Measurements from ENCODE around the gene HNRNPUL1.

Gene HNRNPUL1

GRCh38 chr19:41352609-41353465 is 88.7 kb downstream of the HNRNPUL1 start:
- no peak overlapping the region for H3K27ac ChIP-seq (replicated peaks; ENCODE audit: low read length)
- H3K4me2 ChIP-seq (ENCODE audit: insufficient read depth, low read length, poor library complexity, severe bottlenecking) = peak overlapping the region; percentile 92
- H2AFZ ChIP-seq (ENCODE audit: low read length) = peak overlapping the region; percentile 99
- no CpG with 5 or more reads among the region's 71 CpGs for WGBS, 2 donors (ENCODE audit: extremely low coverage in 2 of 2, insufficient read length in 2 of 2, insufficient replicate concordance in 1 of 2)
- peaks cover 14 to 23% of the 10 kb centered on the region in 2 donors for H3K4me1 ChIP-seq (ENCODE audit: control insufficient read depth in 2 of 2, insufficient read depth in 1 of 2, low read depth in 1 of 2, low read length in 2 of 2)
- H3K14ac ChIP-seq (ENCODE audit: low read length) = peak overlapping the region; percentile 38
- peak overlapping the region; percentile 66 for H3K4ac ChIP-seq (ENCODE audit: low read length)
- H3K79me1 ChIP-seq (ENCODE audit: low read depth, low read length) = no peaks in the 10 kb centered on the region
- H3K36me3 ChIP-seq (replicated peaks in 1 of 2; ENCODE audit: control insufficient read depth in 2 of 2, insufficient read depth in 2 of 2, low read length in 2 of 2) = no peaks in the 10 kb centered on the region
- no peak for DNase-seq (ENCODE audit: low spot score)
- H3K4me3 ChIP-seq (ENCODE audit: low read length in 2 of 2) = peak overlapping the region; percentile 73 to 81
- peaks cover 0 to 1% of the 10 kb centered on the region in 2 donors for H3K9me3 ChIP-seq (replicated peaks in 1 of 2; ENCODE audit: control insufficient read depth in 2 of 2, insufficient read depth in 1 of 2, low read depth in 1 of 2, low read length in 2 of 2)
- peak overlapping the region; percentile 86 for H3K9ac ChIP-seq (ENCODE audit: low read depth, low read length, poor library complexity)
- H3K18ac ChIP-seq (ENCODE audit: low read length) = peak overlapping the region; percentile 97
- H2BK120ac ChIP-seq (ENCODE audit: low read depth, low read length) = peak overlapping the region; percentile 81
- H2BK12ac ChIP-seq (ENCODE audit: low read length) = peak overlapping the region; percentile 82
- peak overlapping the region; percentile 87 for H2BK5ac ChIP-seq (ENCODE audit: low read length)
- peak overlapping the region; percentile 96 for H2BK15ac ChIP-seq (ENCODE audit: low read length)
- peak overlapping the region; percentile 95 for H3K23ac ChIP-seq (ENCODE audit: low read depth, low read length, poor library complexity)
- H4K91ac ChIP-seq (ENCODE audit: low read depth, low read length, poor library complexity) = no peak overlapping the region
- H4K8ac ChIP-seq (ENCODE audit: low read depth, low read length) = peak overlapping the region; percentile 23
- peaks cover 0 to 46% (median 25%) of the 10 kb centered on the region in 3 experiments for H3K27me3 ChIP-seq (ENCODE audit: control insufficient read depth in 3 of 3, insufficient read depth in 3 of 3, low read depth in 1 of 3, low read length in 3 of 3)
- peak overlapping the region; percentile 35 for H2AK5ac ChIP-seq (ENCODE audit: low read depth, low read length)

- Histone ChIP-seq H2AFZ (ENCODE audit: low read length) (peak within 1 kb of the TSS; percentile 99), H3K4ac (ENCODE audit: low read length) (no peak within 1 kb of the TSS), H2BK5ac (ENCODE audit: low read length) (peak within 1 kb of the TSS; percentile 87), H3K9me3 (replicated peaks in 1 of 2; ENCODE audit: control insufficient read depth in 2 of 2, insufficient read depth in 1 of 2, low read depth in 1 of 2, low read length in 2 of 2) (peaks cover 0 to 1% of the 10 kb centered on the region in 2 donors), H2BK12ac (ENCODE audit: low read length) (peak within 1 kb of the TSS; percentile 82), H3K23ac (ENCODE audit: low read depth, low read length, poor library complexity) (peak within 1 kb of the TSS; percentile 95), H3K36me3 (replicated peaks in 1 of 2; ENCODE audit: control insufficient read depth in 2 of 2, insufficient read depth in 2 of 2, low read length in 2 of 2) (no peaks in the 10 kb centered on the region), H3K27me3 (ENCODE audit: control insufficient read depth in 3 of 3, insufficient read depth in 3 of 3, low read depth in 1 of 3, low read length in 3 of 3) (peaks cover 0 to 46% (median 25%) of the 10 kb centered on the region in 3 experiments), H3K4me3 (ENCODE audit: low read length in 2 of 2) (peak within 1 kb of the TSS; percentile 73 to 81), H3K9ac (ENCODE audit: low read depth, low read length, poor library complexity) (peak within 1 kb of the TSS; percentile 86), H4K91ac (ENCODE audit: low read depth, low read length, poor library complexity) (no peak within 1 kb of the TSS), H2BK15ac (ENCODE audit: low read length) (peak within 1 kb of the TSS; percentile 96), H3K27ac (replicated peaks; ENCODE audit: low read length) (no peak within 1 kb of the TSS), H2AK5ac (ENCODE audit: low read depth, low read length) (peak within 1 kb of the TSS; percentile 89), H3K79me1 (ENCODE audit: low read depth, low read length) (no peaks in the 10 kb centered on the region), H2BK120ac (ENCODE audit: low read depth, low read length) (peak within 1 kb of the TSS; percentile 81), H3K18ac (ENCODE audit: low read length) (peak within 1 kb of the TSS; percentile 97), H3K4me1 (ENCODE audit: control insufficient read depth in 2 of 2, insufficient read depth in 1 of 2, low read depth in 1 of 2, low read length in 2 of 2) (peaks cover 14 to 23% of the 10 kb centered on the region in 2 donors), H3K4me2 (ENCODE audit: insufficient read depth, low read length, poor library complexity, severe bottlenecking) (peak within 1 kb of the TSS; percentile 92), H4K8ac (ENCODE audit: low read depth, low read length) (peak within 1 kb of the TSS; percentile 23), H3K14ac (ENCODE audit: low read length) (peak within 1 kb of the TSS; percentile 38)
- no CpG with 5 or more reads among the region's 78 CpGs for WGBS, 2 donors (ENCODE audit: extremely low coverage in 2 of 2, insufficient read length in 2 of 2, insufficient replicate concordance in 1 of 2)
- peak; percentile 64 for DNase-seq (ENCODE audit: low spot score)
Observed at GRCh38 chr19:41353466-41354342, 89.5 kb downstream of the HNRNPUL1 start, which contains the start of gene TGFB1. TSS of gene TGFB1 (minus strand) at chr19:41353922. CDS start at chr19:41353044, 878 bp downstream.

GRCh38 chr19:41354343-41354953 is 90.3 kb downstream of the HNRNPUL1 start:
- Histone ChIP-seq H3K27me3 (ENCODE audit: control insufficient read depth in 3 of 3, insufficient read depth in 3 of 3, low read depth in 1 of 3, low read length in 3 of 3) (peaks cover 0 to 41% (median 25%) of the 10 kb centered on the region in 3 experiments), H4K8ac (ENCODE audit: low read depth, low read length) (no peak overlapping the region), H2BK12ac (ENCODE audit: low read length) (peak overlapping the region; percentile 47), H3K36me3 (replicated peaks in 1 of 2; ENCODE audit: control insufficient read depth in 2 of 2, insufficient read depth in 2 of 2, low read length in 2 of 2) (no peaks in the 10 kb centered on the region), H2BK120ac (ENCODE audit: low read depth, low read length) (no peak overlapping the region), H2AFZ (ENCODE audit: low read length) (peak overlapping the region; percentile 99), H3K4ac (ENCODE audit: low read length) (no peak overlapping the region), H2BK5ac (ENCODE audit: low read length) (no peak overlapping the region), H3K9me3 (replicated peaks in 1 of 2; ENCODE audit: control insufficient read depth in 2 of 2, insufficient read depth in 1 of 2, low read depth in 1 of 2, low read length in 2 of 2) (peaks cover 0 to 1% of the 10 kb centered on the region in 2 donors), H3K4me2 (ENCODE audit: insufficient read depth, low read length, poor library complexity, severe bottlenecking) (no peak overlapping the region), H3K27ac (replicated peaks; ENCODE audit: low read length) (no peak overlapping the region), H3K4me3 (ENCODE audit: low read length in 2 of 2) (peak overlapping the region; percentile 49 to 73), H4K91ac (ENCODE audit: low read depth, low read length, poor library complexity) (no peak overlapping the region), H3K18ac (ENCODE audit: low read length) (peak overlapping the region; percentile 59), H3K23ac (ENCODE audit: low read depth, low read length, poor library complexity) (peak overlapping the region; percentile 37), H3K14ac (ENCODE audit: low read length) (no peak overlapping the region), H2AK5ac (ENCODE audit: low read depth, low read length) (peak overlapping the region; percentile 89), H3K79me1 (ENCODE audit: low read depth, low read length) (no peaks in the 10 kb centered on the region), H3K4me1 (ENCODE audit: control insufficient read depth in 2 of 2, insufficient read depth in 1 of 2, low read depth in 1 of 2, low read length in 2 of 2) (peaks cover 14 to 23% of the 10 kb centered on the region in 2 donors), H3K9ac (ENCODE audit: low read depth, low read length, poor library complexity) (peak overlapping the region; percentile 30), H2BK15ac (ENCODE audit: low read length) (peak overlapping the region; percentile 72)
- no CpG with 5 or more reads among the region's 23 CpGs for WGBS, 2 donors (ENCODE audit: extremely low coverage in 2 of 2, insufficient read length in 2 of 2, insufficient replicate concordance in 1 of 2)
- no peak for DNase-seq (ENCODE audit: low spot score)

Measured in neuronal stem cell (in vitro differentiated cells).